ENCODE results near the gene NECAB3.

Gene NECAB3

DNA sequence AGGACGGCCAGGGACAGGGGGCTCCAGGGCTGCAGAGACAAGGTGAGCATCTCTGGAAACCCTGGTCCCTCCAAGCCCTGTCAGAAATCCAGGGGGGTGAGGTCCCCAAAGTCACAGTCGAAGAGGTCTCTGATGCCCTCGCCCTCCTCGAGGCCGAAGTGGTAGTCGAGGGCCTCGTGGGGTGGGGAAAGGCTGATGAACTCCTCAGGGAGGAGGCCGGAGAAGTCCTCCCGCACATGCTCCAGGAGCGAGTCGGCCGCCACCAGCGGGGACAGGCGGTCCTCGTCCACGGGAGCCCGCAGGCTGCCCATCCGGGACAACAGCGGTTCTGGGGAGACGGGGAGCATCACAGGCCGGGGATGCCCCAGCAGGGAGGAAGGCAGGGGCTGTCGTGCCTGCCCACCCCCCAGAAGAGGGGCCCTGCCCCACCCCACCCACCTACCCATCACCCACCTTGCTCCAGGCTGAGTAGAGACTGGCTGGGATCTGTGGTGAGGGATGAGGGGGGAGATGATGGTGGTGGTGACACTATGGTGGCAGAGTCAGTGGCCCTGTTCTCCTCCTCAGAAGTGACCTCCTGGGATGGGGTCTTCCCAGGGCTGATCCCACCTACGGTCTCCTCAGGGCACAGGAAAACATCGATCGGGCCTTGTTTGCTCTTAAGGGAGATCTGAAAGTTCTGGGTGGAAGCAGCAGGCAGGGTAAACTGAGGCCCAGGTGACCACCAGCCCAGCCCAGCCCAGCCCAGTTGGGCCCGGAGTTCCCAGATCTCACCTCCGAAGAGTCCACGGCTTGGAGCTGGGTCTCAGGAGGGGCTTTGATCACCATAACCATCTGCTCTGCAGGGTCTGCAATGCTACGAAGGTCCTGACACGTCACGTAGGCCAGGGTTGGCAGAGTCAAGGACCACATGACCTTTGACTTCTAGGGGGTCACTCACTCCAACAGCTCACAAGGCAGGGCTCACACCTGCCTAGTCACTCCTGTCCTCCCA lies 2.7 kb upstream of the NECAB3 start:
- DNase-seq, result no peak

GRCh38 chr20:33676121-33676520 lies 1.9 kb upstream of the NECAB3 start:
- no peak for DNase-seq

DNA sequence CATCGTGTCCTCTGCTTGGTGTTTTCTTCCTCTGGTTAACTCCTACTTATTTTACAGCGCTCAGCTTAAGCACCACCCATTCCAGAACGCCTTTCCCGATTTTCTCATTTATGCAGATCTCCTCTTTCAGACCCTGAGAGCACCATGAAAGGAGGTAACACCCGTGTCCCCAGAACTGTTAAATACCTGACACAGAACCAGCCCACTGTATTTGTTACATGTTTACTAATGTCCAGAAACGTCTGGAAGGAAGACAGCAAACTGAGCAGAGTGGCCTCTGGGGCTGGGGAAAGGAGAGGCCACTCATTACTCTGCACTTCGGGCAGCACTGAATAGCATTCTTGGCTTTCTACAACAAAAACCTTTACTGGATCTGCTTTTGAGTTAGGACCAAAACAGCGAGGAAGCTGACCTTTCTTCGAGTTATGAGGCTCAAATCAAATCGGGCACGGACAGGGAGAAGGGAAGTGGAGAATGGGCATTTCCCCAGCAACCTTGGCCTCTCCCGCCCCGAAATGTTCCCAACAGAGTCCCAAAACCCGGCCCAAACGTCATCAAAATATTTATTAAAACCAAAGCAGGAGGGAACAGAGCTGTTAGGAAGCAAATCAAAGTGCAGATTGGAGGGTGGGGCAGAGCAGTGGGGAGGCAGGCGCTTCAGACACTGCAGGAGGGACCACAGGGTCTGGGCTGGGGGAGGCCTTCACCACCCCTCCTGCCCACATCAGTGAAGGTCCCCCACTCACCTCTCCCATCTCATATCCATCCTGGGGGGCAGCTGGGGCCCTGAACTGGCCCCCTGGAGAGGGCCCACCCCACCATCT lies 1.1 kb upstream of the NECAB3 start:
- no peak for DNase-seq

DNA sequence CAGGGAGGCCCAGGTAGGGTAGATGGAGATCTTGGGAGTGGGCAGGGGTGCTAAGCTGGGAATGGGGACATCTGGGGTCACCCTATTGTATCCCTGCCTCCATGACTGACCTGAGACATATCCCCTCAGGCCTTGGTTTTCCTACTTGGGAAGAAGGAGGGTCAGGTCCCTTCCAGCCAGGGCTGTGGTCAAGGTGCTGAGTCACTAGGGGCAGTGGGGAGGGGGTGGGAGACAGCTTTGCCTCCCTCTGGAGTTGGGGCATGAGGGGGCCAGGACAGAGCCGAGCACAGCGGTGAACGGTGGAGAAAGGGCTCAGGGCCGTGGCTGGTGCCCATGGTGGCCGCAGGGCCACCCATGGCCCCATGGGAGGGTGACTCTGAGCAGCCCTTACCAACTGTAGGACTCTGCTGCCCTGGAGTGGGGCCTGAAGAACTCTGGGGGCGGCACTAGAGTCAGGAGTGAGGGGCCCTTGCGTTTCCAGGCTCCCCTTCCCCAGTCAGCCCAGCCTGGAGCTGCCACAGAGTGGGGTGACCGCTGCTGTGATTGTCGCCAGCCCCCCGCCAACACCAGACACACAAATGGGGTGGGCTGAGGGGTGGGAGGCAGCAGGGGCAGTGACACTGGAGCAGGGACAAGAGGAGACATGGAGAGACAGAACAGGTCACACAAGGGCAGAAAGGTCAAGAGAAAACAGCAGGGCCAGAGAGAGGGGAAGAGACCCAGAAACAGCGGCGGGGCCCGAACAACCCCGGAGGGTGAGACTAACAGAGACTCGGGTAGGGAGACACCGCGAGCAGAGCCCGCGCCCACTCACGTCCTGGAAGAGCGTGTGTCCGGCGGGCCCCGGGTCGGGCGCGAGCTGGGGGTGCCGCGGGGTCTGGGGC lies 576 bp downstream of the NECAB3 start:
- DNase-seq, result no peak

GRCh38 chr20:33673114-33673409 lies 1.2 kb downstream of the NECAB3 start:
- no peak for DNase-seq

DNA sequence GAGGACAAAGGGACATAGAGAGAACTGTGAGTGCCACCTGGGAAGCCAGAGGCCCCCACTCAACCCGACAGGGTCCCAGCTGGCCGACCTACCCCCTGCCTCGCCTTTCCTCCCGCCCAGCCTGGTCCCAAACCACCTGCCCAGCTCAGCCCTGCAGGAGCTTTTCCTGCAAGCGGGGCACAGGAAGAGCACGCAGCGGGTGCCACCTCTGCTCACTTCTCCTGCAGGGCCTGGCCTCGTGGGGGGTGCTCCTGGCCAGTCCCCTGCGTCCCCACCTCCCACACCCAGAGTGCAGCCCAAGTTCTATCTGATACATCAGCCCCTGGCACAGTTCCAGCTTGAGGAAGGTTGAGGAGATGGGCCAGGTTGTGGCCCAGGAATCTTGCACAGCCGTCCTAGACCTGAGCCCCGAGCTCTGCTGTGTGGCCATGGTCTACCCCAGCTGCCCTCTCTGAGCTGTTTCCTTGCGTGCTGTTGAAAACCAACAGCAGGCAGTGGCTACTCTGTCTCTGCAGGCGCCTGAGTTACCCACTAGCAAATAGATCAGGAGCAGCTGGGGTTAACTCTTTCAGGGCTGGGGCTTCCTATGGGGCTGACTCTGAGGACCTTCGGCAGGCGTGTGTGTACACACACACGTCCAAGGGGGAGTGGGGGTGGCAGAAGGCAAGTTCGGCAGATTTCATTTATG lies 1.7 kb downstream of the NECAB3 start:
- DNase-seq, result no peak

DNA sequence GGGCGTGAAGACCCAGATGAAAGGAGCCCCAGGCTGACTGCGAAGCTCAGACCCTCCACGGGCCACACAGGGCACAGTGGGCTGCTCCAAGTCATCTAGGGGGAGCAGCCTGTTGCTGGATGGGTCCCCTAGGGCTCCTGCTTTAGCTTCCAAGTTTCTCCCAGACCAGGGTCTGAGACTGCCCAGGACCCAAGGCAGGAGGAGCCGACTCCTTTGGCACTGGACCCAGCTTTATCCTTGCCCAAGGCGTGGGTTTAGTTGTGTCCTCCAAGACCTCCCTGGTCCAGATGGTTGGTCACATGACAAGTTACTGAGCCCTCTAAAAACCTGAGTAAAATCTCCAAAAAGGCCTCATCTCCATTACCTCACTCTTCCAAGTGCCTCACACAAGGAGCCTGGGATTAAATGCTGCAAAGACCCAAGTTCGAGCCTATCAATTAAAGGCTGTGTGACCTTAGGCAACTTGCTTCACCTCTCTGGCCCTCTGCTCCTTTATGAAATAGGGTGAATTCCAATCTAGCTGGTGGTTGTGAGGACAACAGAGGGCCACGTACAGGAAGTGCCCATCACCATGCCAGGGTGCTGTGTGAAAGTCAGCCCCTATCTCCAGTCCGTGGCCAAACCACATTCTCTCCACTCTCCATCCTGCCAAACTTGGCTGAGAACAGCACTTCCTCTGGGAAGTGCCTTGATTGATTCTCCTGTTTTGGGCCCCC lies 2.5 kb downstream of the NECAB3 start:
- no peak for DNase-seq

DNA sequence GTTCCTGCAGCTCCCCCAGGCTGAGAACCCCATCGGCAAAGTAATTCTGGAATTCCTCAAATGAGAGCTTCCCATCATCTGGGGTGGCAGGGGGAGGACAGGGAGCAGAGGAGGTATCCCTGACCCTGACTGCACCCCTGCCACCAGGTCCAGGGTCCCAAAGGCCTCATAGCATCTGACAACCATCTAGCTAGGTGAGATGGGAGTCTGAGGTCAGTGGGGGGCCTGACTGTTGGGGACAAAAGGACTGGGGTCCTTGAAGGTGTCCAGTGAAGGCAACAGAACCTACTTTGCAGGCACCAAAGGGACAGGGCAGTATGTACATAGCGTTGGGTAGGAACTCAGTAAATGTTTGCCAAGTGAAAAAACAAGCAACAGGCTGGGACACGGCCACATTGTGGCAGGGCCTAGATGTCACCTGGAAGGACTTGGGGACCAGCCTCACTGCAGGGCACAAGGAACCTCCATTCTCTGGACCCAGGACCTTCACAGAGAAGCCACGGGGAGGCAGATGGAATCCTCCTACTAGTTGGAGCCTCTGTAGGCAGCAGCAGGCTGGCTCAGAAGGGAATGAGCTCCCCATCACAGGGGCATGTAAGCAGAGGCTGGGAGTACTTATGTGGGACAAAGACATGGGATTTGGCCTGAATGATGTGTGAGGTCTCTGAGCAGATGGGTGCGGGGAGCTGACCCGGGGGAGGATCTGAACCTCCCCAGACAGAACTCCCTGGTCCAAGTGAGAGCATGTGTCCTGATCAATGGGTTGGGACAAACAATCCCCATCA lies 3.3 kb downstream of the NECAB3 start:
- DNase-seq, result no peak

DNA sequence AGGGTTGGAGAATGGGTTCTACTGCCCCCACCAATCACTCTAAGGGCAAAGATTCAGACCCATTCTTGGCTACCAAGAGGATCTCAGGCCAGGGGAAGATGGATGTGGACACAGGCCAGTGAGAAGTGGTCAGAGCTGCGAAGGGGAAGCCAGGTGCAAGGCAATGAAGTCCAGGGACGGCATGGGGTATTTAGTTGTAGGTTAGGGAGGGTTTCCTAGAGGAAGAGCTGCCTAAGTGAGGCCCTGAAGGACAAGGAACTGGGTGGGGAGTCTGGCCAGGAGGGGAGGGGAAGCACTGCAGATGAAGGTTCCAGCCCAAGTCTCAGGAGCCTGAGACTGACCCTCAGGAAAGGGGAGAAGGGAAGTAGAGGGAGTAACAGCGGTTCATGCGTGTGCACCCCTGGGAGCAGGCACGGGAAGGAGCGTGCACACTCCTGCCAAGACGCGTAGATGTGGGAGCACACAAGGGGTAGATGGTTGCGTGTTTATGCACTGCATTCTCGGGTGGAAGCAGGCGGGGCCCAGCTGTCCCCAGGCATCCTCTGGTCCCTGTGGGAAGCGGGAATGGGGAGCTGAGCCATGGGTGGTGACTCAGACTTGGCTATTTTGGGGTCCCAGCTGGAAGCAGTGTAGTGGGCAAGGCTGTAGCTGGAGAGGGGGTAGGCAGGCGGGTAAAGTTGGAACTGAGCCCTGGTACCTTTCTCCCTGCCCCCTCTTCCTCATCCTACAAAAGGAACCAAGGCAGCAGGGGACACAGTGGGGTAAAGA lies 4.2 kb downstream of the NECAB3 start:
- no peak for DNase-seq

GRCh38 chr20:33669224-33669623 lies 5.0 kb downstream of the NECAB3 start:
- DNase-seq, result no peak

- no peak for DNase-seq
Measured at GRCh38 chr20:33668466-33669155, 5.6 kb downstream of the NECAB3 start.

- DNase-seq, result peak; percentile 72
Measured at GRCh38 chr20:33667676-33668465, 6.4 kb downstream of the NECAB3 start.

DNA sequence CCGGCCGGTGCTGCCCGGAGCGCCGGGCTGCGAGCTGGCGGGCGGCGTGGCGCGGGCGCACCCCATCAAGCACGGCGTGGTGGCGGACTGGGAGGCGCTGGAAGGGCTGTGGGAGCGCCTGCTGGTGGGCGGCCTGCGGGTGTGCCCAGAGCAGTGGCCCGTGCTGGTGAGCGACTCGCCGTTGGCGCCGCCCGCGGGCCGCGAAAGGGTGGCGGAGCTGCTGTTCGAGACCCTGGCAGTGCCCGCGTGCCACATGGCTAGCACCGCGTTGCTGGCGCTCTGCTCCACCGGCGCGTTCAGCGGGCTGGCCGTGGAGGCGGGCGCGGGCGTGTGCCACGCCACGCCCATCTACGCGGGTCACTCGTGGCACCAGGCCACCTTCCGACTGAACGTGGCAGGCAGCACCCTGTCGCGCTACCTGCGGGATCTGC lies 7.0 kb downstream of the NECAB3 start:
- peak; percentile 23 for DNase-seq

DNA sequence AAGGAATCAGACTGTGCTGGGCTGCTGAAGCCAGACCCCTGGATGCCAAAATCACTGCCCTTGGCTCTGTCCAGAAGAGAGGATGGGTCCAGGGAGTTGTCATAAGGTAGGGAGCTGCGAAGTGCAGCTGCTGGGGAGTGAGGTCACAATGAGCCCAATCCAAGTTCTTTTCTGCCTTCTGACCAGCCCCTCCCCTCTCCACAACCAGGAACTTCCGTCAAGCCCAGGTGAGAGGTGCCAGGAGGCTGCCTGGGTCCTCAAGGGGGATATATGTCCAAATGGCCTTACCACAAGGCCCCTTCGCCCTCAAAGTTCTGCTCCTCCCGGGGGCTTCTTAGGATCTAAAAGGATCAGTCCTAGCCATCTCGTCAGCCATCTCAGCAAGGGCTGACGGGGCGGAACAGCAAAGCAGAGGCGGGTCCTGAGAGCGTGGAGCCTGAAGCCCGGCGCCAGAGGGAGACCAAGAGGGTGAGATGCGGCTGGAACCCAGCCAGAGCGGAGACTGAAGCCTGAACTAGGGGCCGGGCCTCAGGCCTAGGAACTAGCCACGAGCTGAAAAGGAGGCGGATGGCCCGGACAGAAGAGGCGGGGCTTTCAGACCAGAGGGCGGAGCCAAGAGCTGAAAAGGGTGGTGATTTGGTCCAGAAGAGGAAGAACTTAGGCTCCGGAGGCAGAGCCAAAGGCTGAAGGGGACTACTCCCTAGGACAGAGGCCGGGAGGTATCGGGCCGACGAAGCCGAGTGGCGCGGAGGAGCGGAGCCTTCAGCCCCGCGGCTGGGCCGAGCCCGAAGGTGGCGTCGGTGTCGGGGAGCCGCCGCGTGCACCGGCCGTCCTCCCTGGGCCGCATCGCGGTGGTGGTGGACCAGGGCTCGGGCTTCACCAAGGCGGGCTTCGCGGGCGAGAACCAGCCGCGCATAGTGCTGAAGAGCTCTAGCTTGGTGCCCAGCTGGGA lies 7.7 kb downstream of the NECAB3 start, which contains the start of gene ACTL10:
Gene ACTL10, plus strand, starts transcription at position 651 of the 952 bp plus-strand sequence. CDS start 555 bp downstream, outside the sequence.
- peak; percentile 84 for DNase-seq

GRCh38 chr20:33664762-33665144 lies 9.5 kb downstream of the NECAB3 start:
- no peak for DNase-seq

GRCh38 chr20:33664085-33664761 lies 10.0 kb downstream of the NECAB3 start:
- no peak for DNase-seq
